Activated CD4-positive, alpha-beta T cell treated with anti-CD3 and anti-CD28 coated beads, Interleukin-2, Interleukin-4, amounts not matched to agents 100 ng/mL and 50 ng/mL, durations not matched to agents 16 hours and 8 hours (primary cell): ENCODE data around the gene WNK1.

Experiments
- DNase-seq: peaks from one replicate; pipeline ENCODE4 v3.0.0-alpha.2; 2020; ENCODE audit warnings: low spot score

WNK1 gene

DNA sequence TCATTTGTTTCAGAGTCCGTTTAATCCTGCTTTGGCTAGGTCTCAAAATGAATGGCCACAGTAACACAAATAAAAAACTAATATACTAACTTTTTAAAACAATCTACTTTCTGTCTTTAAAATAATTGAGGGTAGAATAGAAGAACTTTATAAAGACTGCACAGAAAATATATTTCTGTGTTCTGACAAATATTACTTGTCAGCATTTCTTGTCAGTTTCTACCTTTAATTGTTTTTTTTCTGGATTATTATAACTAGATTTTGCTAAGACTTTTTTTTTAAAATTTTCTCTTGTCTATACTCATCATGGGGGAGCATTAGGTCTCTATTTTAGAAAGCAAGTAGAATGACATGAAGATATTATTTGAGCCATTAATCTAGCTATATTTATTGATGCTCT, 110.9 kb downstream of the WNK1 start:
- no peak for DNase-seq

DNA sequence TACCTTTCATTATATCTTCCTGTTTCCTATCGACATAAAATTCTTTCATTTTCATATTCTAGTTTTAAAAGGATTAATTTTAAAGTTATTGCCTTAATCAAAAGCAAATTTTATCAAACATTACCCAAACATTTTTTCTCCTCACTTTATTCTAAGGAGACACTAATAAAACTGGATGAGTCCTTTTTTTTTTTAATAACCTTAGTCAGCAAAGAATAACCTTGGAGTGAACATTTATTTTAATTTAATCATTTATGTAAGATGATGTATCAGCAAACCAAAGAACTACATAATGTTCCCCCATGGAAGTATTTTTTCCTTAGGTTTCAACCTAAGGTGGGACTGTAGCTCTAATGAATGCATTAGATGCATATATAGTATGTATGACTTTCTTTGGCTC, 113.2 kb downstream of the WNK1 start:
- DNase-seq: no peak

DNA sequence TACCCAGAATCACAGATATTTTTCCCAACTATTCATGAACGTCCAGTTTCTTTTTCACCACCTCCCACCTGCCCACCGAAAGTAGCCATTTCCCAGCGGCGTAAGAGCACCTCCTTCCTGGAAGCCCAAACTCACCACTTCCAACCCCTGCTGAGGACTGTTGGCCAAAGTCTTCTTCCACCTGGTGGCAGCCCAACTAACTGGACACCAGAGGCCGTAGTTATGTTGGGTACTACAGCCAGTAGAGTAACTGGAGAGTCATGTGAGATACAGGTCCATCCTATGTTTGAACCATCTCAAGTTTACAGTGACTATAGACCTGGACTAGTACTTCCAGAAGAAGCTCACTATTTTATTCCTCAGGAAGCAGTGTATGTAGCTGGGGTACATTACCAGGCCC, 115.5 kb downstream of the WNK1 start:
- DNase-seq: no peak

- DNase-seq: no peak
These were observed 116.3 kb downstream of the WNK1 start for GRCh38 chr12:868722-869121.

- no peak for DNase-seq
These were observed 118.0 kb downstream of the WNK1 start for GRCh38 chr12:870378-870777.

DNA sequence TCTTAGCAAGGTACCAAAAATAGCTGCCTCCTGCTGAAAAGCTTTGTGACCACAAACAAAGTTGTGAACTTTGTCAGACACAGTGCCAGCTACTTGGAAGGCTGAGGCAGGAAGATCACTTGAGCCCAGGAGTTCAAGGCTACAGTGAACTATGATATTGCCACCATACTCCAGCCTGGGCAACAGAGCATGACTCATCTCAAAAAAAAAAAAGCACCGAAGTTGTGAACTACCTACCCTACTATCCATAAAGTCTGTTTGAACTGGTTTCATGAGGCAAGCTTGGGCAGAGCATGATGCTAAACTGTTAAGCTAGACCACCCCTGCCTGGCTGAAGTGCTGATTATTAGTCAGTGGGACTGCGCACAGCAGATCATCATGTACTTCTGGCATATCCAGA, 121.6 kb downstream of the WNK1 start:
- peak; percentile 15 for DNase-seq

DNA sequence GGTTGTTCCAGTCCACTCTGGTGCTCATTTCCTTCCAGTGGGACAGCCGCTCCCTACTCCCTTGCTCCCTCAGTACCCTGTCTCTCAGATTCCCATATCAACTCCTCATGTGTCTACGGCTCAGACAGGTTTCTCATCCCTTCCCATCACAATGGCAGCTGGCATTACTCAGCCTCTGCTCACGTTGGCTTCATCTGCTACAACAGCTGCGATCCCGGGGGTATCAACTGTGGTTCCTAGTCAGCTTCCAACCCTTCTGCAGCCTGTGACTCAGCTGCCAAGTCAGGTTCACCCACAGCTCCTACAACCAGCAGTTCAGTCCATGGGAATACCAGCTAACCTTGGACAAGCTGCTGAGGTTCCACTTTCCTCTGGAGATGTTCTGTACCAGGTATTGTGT, 127.3 kb downstream of the WNK1 start:
- no peak for DNase-seq

- no peak for DNase-seq
These were observed 128.3 kb downstream of the WNK1 start for GRCh38 chr12:880656-881055.

GRCh38 chr12:884746-885414, 132.5 kb downstream of the WNK1 start:
- no peak for DNase-seq

DNA sequence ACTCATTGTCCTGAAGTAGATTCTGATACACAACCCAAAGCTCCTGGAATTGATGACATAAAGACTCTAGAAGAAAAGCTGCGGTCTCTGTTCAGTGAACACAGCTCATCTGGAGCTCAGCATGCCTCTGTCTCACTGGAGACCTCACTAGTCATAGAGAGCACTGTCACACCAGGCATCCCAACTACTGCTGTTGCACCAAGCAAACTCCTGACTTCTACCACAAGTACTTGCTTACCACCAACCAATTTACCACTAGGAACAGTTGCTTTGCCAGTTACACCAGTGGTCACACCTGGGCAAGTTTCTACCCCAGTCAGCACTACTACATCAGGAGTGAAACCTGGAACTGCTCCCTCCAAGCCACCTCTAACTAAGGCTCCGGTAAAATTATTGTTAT, 133.3 kb downstream of the WNK1 start:
- DNase-seq: no peak

DNA sequence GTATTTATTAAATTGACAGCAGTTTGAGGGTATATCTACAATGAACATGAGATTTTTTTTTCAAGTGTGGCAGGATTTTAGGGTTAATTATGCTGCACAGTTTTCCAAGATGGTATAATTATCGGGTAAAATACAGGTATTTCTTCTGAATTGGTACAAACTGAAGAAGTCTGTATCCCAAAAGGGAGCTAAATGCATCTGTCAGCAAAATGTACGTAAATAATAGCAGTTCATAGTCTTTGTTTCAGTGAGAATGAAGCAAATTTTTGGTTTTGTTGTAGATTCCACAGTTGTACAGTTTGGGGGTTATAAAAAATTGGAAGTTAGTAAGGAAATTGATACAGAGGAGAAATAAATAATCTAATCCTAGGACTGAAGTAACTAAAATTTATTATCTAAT, 133.8 kb downstream of the WNK1 start:
- no peak for DNase-seq

- no peak for DNase-seq
These were observed 141.8 kb downstream of the WNK1 start for GRCh38 chr12:894226-894625.

GRCh38 chr12:896031-896430, 143.7 kb downstream of the WNK1 start:
- no peak for DNase-seq

GRCh38 chr12:897386-897785, 145.0 kb downstream of the WNK1 start:
- DNase-seq: no peak

- no peak for DNase-seq
These were observed 150.2 kb downstream of the WNK1 start for GRCh38 chr12:902581-902980.

- no peak for DNase-seq
These were observed 150.7 kb downstream of the WNK1 start for GRCh38 chr12:903055-903454.

DNA sequence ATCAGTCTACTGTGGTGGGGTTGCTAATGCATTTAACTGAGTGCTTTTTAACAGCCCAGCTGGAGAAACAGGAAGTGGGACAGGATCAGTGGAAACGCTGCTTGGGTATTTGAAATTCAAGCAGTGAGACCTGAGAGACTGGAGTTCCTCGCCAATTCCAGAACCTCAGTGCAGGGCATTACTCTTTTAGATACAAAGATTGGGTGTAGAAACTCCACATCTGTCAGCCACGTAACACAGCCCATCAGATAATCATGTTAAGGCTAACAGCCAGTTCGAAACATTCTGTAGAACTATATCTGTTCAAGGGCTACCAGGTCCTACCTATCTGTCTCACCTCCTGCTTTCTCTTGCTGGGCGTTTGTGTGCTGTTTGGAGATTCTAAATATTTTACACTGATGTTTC, 151.6 kb downstream of the WNK1 start:
- no peak for DNase-seq

DNA sequence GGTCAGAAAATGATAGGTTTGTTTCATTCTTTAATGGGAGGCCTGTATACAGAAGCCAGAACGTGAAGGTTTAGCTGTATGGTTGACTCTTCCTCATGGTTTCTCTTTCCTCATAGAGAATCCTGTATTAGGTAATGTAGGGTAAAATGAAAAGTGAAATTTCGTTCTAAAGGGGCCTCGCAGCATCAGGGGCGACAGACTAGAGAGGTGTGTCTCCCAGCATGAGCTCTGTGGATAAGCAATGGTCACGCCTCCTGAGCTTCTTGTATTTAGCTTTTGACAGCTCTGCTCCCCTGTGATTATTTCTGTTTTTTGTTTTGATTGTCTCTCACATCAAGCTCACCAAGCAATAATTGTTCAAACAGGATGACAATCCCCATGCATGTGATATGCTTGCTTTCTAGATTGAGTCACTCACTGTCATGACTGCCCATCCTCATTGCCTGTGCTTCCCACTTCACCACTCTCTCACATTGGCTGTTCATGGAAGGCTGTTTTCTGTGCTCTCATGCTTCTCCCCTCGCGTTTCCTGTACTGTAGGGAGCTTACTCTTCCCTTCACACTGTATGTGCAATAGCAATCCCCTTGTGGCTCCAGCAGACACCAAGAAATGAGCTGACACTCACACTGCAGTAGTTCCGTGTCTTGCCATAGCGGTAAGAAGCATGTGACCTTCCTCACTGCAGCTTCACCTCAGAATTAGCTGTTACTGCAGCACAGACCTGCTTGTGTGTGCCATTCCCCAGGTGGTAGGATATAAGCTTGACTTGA, 153.1 kb downstream of the WNK1 start:
- no peak for DNase-seq

DNA sequence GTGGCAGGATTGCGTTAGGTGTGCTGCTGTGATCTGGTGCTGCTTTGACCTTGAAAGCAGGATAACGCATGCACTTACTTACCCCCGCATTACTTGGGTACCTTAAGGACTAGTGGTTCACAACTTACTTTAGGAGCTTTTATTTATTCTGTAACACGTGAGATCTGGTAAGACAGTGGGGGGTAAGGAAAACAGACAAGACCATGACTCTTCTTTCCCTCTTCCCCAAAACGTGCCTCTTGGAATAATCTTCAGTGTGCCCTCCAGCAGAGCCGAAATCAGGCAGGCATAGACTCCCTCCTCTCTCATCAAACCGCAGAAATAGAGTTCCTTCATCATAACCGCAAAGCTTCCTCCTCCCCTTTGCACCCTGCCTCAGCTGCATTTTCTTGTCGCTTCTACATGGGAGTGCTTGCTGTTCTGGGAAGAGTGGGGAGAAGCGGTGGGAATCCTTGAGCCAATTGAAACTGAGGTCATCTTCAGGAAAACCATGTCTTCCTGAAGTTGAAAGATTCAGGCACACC, 153.7 kb downstream of the WNK1 start:
- DNase-seq: no peak

- DNase-seq: no peak
These were observed 155.2 kb downstream of the WNK1 start for GRCh38 chr12:907413-908185.

DNA sequence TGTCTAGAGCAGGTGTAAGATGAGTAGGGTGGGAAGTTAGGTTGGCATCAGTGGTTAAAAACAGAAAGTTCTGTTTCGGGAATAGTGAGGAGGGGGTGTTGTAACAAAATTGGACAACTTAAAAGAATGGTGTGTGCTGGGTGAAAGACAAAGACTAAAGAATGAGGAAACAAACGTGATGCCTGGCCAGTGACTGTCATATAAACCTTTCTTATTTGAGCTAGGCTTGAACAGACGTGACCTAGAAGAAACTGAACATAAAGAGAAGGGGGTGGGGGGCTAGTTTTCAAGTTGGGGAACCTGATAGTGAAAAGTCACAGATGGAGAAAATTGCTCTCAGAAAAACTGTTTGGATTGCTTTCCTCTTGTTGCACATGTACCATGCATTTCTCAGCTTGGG, 157.5 kb downstream of the WNK1 start:
- no peak for DNase-seq

DNA sequence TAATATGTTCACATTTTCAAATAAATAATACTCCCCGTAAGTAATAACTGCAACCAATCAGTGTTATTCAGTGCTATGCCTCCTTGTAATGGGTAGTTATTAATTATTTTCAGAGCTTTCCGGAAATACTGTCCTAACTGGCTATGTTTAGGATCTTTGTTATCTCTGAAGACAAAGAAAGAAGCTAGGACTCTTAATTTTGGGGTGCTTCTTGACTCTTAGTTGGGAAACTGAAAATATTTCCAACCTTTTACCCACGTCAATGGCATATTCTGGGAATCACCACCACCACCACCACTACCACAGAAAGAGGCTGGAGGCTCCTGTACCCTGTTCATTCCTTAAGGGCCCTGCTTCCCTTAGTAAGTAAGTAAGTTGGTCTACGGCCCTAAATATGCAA, 158.0 kb downstream of the WNK1 start:
- no peak for DNase-seq
